Measurements from ENCODE around the gene UNC45A. TPM values are rescaled to one million over a fixed set of nuclear protein-coding genes. Genes with fewer than 3 reads are reported as not detected.

The UNC45A gene
- total and polyA plus RNA-seq, 2 of the 13 experiments (the other 11 are each of a cell fraction or from before 2014, with no cell fraction given) = 33.8 to 39.7 TPM

GRCh38 chr15:90954712-90955623 lies 19.9 kb downstream of the UNC45A start, which contains the start of gene RCCD1 (continued):
- TF ChIP-seq ZBTB40 (IDR thresholded peaks at IDR 0.05) (no peak), ZBTB40 (CRISPR knock-in tag; IDR thresholded peaks at IDR 0.05) (peak; percentile 58), ZNF138 (CRISPR knock-in tag; IDR thresholded peaks at IDR 0.05; ENCODE audit: low read depth) (0 out of 2 replicates have a peak, but pooled peaks have one; percentile 48), STAT5B (CRISPR knock-in tag; IDR thresholded peaks at IDR 0.05) (no peak), TFE3 (CRISPR knock-in tag; IDR thresholded peaks at IDR 0.05) (peak; percentile 73), ZNF260 (CRISPR knock-in tag; IDR thresholded peaks at IDR 0.05; ENCODE audit: borderline replicate concordance, low read depth) (no peak), PPARG (CRISPR knock-in tag; conservative IDR thresholded peaks at IDR 0.05) (0 out of 2 replicates have a peak, but pooled peaks have one; percentile 7), HNRNPLL (IDR thresholded peaks at IDR 0.05; ENCODE audit: low read depth, low read length, poor library complexity, severe bottlenecking) (peak; percentile 55), SP4 (CRISPR knock-in tag; IDR thresholded peaks at IDR 0.05) (peak; percentile 69), MYC (CRISPR knock-in tag; IDR thresholded peaks at IDR 0.05; ENCODE audit: borderline replicate concordance) (peak; percentile 94), PRPF4 (IDR thresholded peaks at IDR 0.05; ENCODE audit: low read depth, low read length, poor library complexity, severe bottlenecking) (no peak), ZNF205 (CRISPR knock-in tag; IDR thresholded peaks at IDR 0.05) (no peak), HOXA9 (CRISPR knock-in tag; IDR thresholded peaks at IDR 0.05; ENCODE audit: borderline replicate concordance) (no peak), IRX3 (CRISPR knock-in tag; IDR thresholded peaks at IDR 0.05; ENCODE audit: borderline replicate concordance, low read depth) (no peak; the same call in 1 of the 2 replicates), ZNF362 (CRISPR knock-in tag; IDR thresholded peaks at IDR 0.05; ENCODE audit: borderline replicate concordance) (no peak)

All from HepG2 (cell line).